Stimulated activated CD8-positive, alpha-beta memory T cell treated with anti-CD3 and anti-CD28 coated beads, Interleukin-4, amount 100 ng/mL, for 4 hours (primary cell): ENCODE measurements around the gene NRXN3.

Experiments used
- DNase-seq, 2 donors: peaks; one replicate each; pipeline ENCODE4 v3.0.0-alpha.2; 2020; ENCODE audit warnings: low read depth in 2 of 2, low spot score in 1 of 2

Gene NRXN3

GRCh38 chr14:79050787-79051727 is 880.9 kb downstream of the NRXN3 start:
- DNase-seq, result no peak

DNA sequence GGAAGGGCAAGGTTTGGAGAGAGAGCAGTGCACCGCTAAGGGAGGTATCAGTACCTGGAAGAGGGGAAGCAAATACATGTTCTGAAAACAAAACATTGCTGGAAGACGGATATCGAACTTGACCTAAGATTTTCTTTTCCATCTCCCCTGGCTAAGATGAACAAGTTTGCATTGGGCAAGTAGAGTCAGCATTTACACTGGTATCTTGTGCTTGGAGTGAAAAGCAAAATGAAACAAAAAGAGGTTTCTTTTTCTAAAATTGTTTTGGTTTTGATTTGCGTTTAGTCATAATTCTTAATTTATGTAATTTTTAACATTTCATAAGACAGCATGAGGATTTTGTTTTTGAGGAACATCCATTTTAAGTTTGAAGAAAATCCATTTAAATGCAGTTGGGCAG is 881.6 kb downstream of the NRXN3 start:
- DNase-seq, result no peak

GRCh38 chr14:79056879-79057278 is 886.7 kb downstream of the NRXN3 start:
- DNase-seq, result no peak

GRCh38 chr14:79057333-79057732 is 887.2 kb downstream of the NRXN3 start:
- no peak for DNase-seq

DNA sequence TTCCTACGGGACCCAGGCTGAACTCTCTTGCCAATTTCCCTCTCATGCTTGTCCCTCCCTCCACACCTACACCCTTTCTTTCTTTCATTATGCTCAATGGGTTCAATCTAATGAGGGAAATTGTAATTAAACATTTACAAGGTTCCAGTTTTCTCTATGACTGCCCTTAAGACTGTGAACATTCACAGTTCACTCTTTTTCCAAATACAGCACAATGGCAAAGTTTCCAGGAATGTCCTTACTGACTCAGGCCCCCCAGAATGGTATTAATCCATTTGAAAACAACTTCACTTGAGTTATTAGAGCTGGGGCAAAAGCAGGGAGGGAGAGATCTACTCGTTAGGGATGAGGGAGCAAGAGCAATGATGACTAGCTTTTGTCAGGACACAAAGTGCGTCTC is 892.1 kb downstream of the NRXN3 start:
- no peak for DNase-seq

- DNase-seq, result no peak
These were observed 894.0 kb downstream of the NRXN3 start for GRCh38 chr14:79064214-79064613.

- no peak for DNase-seq
These were observed 904.3 kb downstream of the NRXN3 start for GRCh38 chr14:79074510-79074909.

DNA sequence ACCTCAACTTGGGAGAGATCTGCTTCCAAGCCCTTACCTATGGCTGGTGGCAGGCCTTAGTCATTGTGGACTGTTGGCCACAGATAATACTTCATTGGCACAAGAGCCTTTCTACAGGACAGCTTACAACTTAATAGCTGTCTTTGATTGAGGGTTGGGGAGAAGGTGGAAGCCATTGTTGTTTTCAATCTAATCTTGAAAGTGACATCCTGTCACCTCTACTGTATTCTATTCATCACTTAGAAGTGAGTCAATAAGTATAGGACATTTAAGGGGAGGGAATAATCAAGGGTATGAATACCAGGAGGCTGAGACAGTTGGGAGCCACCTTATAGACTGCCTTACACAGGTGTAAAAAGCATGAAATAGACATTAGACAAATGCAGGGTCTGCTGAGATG is 906.3 kb downstream of the NRXN3 start:
- DNase-seq, result no peak

- no peak for DNase-seq
These were observed 906.9 kb downstream of the NRXN3 start for GRCh38 chr14:79077096-79077495.

GRCh38 chr14:79080040-79080439 is 909.9 kb downstream of the NRXN3 start:
- DNase-seq, result no peak

GRCh38 chr14:79082883-79083282 is 912.7 kb downstream of the NRXN3 start:
- DNase-seq, result no peak

DNA sequence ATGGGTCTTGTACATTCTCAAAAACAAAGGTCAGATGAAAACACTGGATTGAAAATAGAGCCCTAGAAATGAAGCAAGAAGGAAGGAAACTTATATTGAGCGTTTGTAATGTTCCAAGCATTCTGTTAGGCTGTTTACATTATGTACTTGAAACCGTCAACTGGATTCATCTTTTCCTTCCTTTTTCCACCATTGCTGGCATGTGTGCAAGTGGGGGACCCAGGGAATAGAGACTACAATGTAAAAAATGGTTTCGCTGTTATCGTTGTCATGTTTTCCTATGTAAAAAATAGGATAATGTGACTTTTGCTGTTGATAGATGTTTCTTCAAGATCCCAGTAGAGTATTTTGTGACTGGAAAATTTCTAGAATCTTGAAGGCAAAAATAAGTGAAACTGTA is 913.2 kb downstream of the NRXN3 start:
- DNase-seq, result no peak

DNA sequence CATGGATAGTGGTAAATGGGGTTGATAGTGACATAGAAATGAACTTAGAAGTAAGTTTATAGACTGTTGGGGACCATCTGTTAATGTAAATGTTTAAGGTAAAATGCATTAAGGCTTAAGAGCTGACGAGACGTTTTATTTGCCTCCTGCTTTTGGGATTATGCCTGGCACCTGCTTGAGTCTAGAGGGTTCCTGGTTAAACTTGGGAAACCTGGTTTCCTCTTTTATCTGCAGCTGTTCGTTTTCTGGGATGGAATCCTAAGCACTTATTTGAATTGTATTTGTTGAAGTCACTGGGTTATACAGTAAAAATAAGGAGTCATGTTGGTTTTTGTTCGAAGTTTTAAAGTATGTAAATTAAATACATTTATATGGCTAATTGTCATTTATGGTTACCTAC is 914.7 kb downstream of the NRXN3 start:
- DNase-seq, result no peak

DNA sequence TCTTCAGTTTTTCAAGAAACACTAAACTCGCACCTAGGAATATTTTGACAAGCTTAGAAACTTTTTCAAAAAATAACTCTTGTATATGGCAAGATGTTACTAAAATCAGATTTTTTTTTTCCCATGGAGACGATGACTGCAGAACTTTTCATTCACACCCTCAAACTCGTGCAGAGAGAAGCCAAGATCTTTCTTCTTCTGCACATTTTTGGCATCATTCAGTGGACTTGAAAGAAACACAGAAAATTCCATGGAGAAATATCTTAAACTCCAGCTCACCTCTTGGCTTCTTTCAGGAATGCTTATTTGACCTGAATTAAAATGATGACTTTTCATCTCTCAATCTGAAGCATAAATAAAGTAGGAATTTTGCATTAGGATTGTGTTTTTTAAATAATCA is 919.4 kb downstream of the NRXN3 start:
- no peak for DNase-seq

DNA sequence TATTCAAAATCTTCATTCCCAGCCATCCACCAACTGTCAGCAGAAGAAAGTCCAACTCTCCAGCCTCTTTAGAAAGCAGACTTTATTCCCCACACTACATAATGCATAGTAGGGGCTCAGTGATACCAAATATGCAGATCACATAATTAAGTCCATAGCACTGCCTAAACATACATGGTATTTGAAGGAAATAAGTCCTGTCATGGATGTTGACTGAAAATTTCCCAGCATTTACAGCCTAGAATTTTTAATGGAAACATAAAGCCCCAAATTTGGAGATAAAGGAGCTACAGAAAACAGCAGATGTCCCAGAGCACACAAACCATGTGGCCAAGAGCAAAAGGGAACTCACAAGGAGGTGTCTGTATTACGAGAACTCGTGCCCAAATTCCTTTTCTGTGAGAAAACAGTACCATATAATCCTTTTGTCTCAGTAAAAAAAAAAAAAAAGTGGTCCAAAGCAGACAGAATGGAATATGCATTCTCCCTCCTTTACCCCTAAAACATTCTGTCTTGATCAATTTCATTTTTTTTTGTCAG is 920.5 kb downstream of the NRXN3 start:
- DNase-seq, result no peak

- DNase-seq, result no peak
These were observed 921.3 kb downstream of the NRXN3 start for GRCh38 chr14:79091381-79091963.

GRCh38 chr14:79093531-79093930 is 923.4 kb downstream of the NRXN3 start:
- DNase-seq, result no peak

DNA sequence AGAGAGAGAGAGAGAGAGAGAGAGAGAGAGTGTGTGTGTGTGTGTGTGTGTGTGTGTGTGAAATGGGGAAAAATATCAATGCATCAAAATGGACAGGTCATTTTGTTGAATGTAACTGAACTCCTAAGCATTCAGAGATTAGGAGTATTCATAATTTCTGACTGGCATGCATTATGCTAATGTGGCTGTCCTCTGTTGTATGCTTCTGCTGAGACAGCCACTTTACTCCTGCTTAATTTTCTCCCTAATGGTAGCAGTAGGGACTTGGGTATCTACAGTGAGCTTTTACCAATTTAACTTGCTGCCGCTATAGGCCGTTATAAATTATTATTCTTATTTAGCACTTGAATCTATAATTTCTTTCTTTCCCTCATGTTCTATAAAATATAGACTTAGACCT is 924.8 kb downstream of the NRXN3 start:
- no peak for DNase-seq

GRCh38 chr14:79096811-79097210 is 926.6 kb downstream of the NRXN3 start:
- DNase-seq, result no peak

DNA sequence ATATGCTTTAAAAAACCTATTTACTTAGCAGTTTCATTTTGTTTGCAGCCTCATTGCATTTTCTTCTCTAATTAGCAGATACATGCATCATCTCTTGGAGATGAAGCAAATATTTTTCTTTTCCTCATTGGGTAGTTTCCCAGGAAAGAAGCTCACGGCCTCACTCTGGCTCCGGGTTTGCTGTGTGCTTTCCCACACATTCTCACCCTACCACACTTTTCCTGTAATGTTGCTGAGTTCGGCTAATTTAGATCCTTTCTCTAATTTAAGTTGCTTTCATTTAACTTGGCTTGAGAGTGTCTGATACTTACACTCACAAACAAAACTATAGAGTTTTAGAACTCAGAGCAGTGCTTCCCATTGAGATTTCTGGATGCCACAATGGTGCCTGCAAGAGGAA is 928.2 kb downstream of the NRXN3 start:
- DNase-seq, result no peak

- DNase-seq, result no peak
These were observed 930.4 kb downstream of the NRXN3 start for GRCh38 chr14:79100578-79100977.

DNA sequence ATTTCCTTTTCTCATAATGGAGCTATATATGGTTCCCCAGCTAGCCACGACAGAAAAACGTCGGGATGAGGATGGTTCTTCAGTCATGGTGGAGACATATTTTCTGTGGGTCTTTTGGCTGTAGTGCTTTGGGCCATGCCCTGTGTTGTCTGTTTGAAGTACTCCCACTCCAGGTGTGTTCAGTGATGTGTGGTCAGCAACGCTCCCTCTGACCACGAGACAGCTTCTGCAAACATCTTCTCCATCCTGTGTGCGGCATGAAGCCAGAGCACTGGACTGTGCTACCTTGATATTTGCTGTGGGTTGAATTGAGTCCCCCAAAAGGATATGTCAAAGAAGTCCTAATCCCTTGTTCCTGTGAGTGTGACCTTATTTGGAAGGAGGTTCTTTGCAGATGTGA is 931.2 kb downstream of the NRXN3 start:
- DNase-seq, result no peak
